ENCODE data around the gene SC5D.

SC5D gene

GRCh38 chr11:121292495-121293287 is at the start of gene SC5D:
Gene SC5D, plus strand, starts transcription at chr11:121292771. Its CDS starts 10,605 bp downstream, at chr11:121303376.
- peak; percentile 96 for DNase-seq

GRCh38 chr11:121244884-121245283 is 47.7 kb upstream of the SC5D start:
- DNase-seq: no peak

GRCh38 chr11:121246021-121246768 is 46.4 kb upstream of the SC5D start:
- DNase-seq: no peak

- DNase-seq: no peak
Measured at GRCh38 chr11:121246769-121247035, 45.9 kb upstream of the SC5D start.

- DNase-seq: no peak
Measured at GRCh38 chr11:121248496-121248895, 44.1 kb upstream of the SC5D start.

- no peak for DNase-seq
Measured at GRCh38 chr11:121249039-121249663, 43.4 kb upstream of the SC5D start.

GRCh38 chr11:121250843-121251242 is 41.7 kb upstream of the SC5D start:
- DNase-seq: no peak

GRCh38 chr11:121253951-121254350 is 38.6 kb upstream of the SC5D start:
- DNase-seq: no peak

GRCh38 chr11:121254756-121255155 is 37.8 kb upstream of the SC5D start:
- DNase-seq: no peak

- no peak for DNase-seq
Measured at GRCh38 chr11:121255473-121256125, 37.0 kb upstream of the SC5D start.

GRCh38 chr11:121257289-121257688 is 35.3 kb upstream of the SC5D start:
- DNase-seq: no peak

GRCh38 chr11:121257976-121258375 is 34.6 kb upstream of the SC5D start:
- no peak for DNase-seq

GRCh38 chr11:121265586-121265985 is 27.0 kb upstream of the SC5D start:
- DNase-seq: no peak

GRCh38 chr11:121268581-121268980 is 24.0 kb upstream of the SC5D start:
- DNase-seq: no peak

- DNase-seq: no peak
Measured at GRCh38 chr11:121270001-121270678, 22.4 kb upstream of the SC5D start.

- no peak for DNase-seq
Measured at GRCh38 chr11:121274332-121274991, 18.1 kb upstream of the SC5D start.

- DNase-seq: no peak
Measured at GRCh38 chr11:121281698-121282097, 10.9 kb upstream of the SC5D start.

- DNase-seq: no peak
Measured at GRCh38 chr11:121282386-121282785, 10.2 kb upstream of the SC5D start.

GRCh38 chr11:121282886-121283502 is 9.6 kb upstream of the SC5D start:
- no peak for DNase-seq

- DNase-seq: no peak
Measured at GRCh38 chr11:121291319-121291718, 1.3 kb upstream of the SC5D start.

- DNase-seq: no peak
Measured at GRCh38 chr11:121291896-121292494, 576 bp upstream of the SC5D start.

- no peak for DNase-seq
Measured at GRCh38 chr11:121293288-121293594, 670 bp downstream of the SC5D start.
